Panc1 (cell line): ENCODE results near the gene SSX2IP.

Experiments
- POLR2AphosphoS5 ChIP-seq: IDR thresholded peaks from 2 replicates; pipeline ENCODE4 v1.6.1; 2012; ENCODE audit warnings: mild to moderate bottlenecking, low read depth, low read length, moderate library complexity
- SIN3A ChIP-seq: IDR thresholded peaks from 2 replicates; pipeline ENCODE4 v1.6.1; 2012; ENCODE audit warnings: low read depth, mild to moderate bottlenecking, low read length, moderate library complexity, borderline replicate concordance; ENCODE audit not compliant: insufficient read depth
- TCF7L2 ChIP-seq: IDR thresholded peaks from 2 replicates; pipeline ENCODE4 v1.6.1; 2011; ENCODE audit warnings: mild to moderate bottlenecking, low read depth, low read length, inconsistent platforms
- TF ChIP-seq, protein P1 (sequence below): fragments of 450-650 bp; IDR thresholded peaks from 2 replicates; pipeline ENCODE4 v1.5.1; 2017; ENCODE audit warnings: mild to moderate bottlenecking
- TF ChIP-seq, protein P2 (sequence below), 2 experiments: IDR thresholded peaks; 2 replicates each; pipeline ENCODE4 v1.6.1; 2011 to 2012; ENCODE audit warnings: low read depth in 2 of 2, control low read depth in 1 of 2, low read length in 1 of 2, mild to moderate bottlenecking in 1 of 2, moderate library complexity in 1 of 2; ENCODE audit not compliant: insufficient read depth in 1 of 2

GRCh38 chr1:84737590-84737989 lies 47.3 kb upstream of the SSX2IP start:
- TF ChIP-seq, protein P1, sequence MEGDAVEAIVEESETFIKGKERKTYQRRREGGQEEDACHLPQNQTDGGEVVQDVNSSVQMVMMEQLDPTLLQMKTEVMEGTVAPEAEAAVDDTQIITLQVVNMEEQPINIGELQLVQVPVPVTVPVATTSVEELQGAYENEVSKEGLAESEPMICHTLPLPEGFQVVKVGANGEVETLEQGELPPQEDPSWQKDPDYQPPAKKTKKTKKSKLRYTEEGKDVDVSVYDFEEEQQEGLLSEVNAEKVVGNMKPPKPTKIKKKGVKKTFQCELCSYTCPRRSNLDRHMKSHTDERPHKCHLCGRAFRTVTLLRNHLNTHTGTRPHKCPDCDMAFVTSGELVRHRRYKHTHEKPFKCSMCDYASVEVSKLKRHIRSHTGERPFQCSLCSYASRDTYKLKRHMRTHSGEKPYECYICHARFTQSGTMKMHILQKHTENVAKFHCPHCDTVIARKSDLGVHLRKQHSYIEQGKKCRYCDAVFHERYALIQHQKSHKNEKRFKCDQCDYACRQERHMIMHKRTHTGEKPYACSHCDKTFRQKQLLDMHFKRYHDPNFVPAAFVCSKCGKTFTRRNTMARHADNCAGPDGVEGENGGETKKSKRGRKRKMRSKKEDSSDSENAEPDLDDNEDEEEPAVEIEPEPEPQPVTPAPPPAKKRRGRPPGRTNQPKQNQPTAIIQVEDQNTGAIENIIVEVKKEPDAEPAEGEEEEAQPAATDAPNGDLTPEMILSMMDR = no peak
- TF ChIP-seq TCF7L2 (no peak), POLR2AphosphoS5 (no peak), SIN3A (no peak)
- TF ChIP-seq, protein P2, sequence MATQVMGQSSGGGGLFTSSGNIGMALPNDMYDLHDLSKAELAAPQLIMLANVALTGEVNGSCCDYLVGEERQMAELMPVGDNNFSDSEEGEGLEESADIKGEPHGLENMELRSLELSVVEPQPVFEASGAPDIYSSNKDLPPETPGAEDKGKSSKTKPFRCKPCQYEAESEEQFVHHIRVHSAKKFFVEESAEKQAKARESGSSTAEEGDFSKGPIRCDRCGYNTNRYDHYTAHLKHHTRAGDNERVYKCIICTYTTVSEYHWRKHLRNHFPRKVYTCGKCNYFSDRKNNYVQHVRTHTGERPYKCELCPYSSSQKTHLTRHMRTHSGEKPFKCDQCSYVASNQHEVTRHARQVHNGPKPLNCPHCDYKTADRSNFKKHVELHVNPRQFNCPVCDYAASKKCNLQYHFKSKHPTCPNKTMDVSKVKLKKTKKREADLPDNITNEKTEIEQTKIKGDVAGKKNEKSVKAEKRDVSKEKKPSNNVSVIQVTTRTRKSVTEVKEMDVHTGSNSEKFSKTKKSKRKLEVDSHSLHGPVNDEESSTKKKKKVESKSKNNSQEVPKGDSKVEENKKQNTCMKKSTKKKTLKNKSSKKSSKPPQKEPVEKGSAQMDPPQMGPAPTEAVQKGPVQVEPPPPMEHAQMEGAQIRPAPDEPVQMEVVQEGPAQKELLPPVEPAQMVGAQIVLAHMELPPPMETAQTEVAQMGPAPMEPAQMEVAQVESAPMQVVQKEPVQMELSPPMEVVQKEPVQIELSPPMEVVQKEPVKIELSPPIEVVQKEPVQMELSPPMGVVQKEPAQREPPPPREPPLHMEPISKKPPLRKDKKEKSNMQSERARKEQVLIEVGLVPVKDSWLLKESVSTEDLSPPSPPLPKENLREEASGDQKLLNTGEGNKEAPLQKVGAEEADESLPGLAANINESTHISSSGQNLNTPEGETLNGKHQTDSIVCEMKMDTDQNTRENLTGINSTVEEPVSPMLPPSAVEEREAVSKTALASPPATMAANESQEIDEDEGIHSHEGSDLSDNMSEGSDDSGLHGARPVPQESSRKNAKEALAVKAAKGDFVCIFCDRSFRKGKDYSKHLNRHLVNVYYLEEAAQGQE (IDR thresholded peaks at IDR 0.05; ENCODE audit: insufficient read depth in 1 of 2, low read depth in 2 of 2, low read length in 1 of 2) = no peak; a peak in 1 of 4 replicates
